HepG2 (cell line): ENCODE data around the gene VAPB. TPM values are rescaled to one million over a fixed set of nuclear protein-coding genes. Genes with fewer than 3 reads are reported as not detected.
A peak's percentile ranks its signal among the peaks of the same experiment; 100 is the strongest.

Source experiments
- BHLHE40 ChIP-seq: IDR thresholded peaks from 2 replicates; pipeline ENCODE4 v1.6.1; 2011; ENCODE audit warnings: low read length, improper control_type of control experiment
- HIVEP1 ChIP-seq: sonication (generic); formaldehyde crosslinking; IDR thresholded peaks from 2 replicates; pipeline ENCODE4 v1.4.0; 2020; ENCODE audit warnings: mild to moderate bottlenecking, missing genetic modification reagents
- PPARG ChIP-seq: conservative IDR thresholded peaks from 2 replicates; pipeline ENCODE4 v1.6.1; 2016; ENCODE audit warnings: missing biosample characterization, missing genetic modification reagents
- SOX13 ChIP-seq, 3 experiments: fragments of 450-650 bp in 1 of 3; sonication (generic) in 1 of 3; formaldehyde crosslinking in 1 of 3; IDR thresholded peaks in 2 of 3; conservative IDR thresholded peaks in 1 of 3; 2 replicates each; pipeline versions ENCODE4 v1.5.0 to v1.6.1; 2016 to 2020; ENCODE audit warnings: antibody characterized with exemption in 1 of 3, mild to moderate bottlenecking in 1 of 3, missing compliant biosample characterization in 1 of 3, missing genetic modification reagents in 1 of 3, moderate library complexity in 1 of 3
- ZBTB42 ChIP-seq: sonication (generic); formaldehyde crosslinking; IDR thresholded peaks from 2 replicates; pipeline ENCODE4 v1.5.0; 2020; ENCODE audit warnings: mild to moderate bottlenecking, missing genetic modification reagents
- ZNF331 ChIP-seq: sonication (generic); formaldehyde crosslinking; IDR thresholded peaks from 2 replicates; pipeline ENCODE4 v1.4.0; 2020; ENCODE audit warnings: missing genetic modification reagents
- ZNF883 ChIP-seq: sonication (generic); formaldehyde crosslinking; IDR thresholded peaks from 2 replicates; pipeline ENCODE4 v1.5.1; 2020; ENCODE audit warnings: mild to moderate bottlenecking, missing genetic modification reagents; ENCODE audit errors: not compliant biosample characterization
- polyA plus RNA-seq, 8 experiments: library from polyadenylated mRNA; depleted of rRNA in 3 of 8; stranded (reverse) in 7 of 8; unstranded in 1 of 8; fragments of >200 nt; fragmentation: Illumina TruSeq in 4 of 8; extraction: Trizol in 4 of 8; gene quantifications; 2 replicates each; pipeline versions ENCODE4 v1.2.1 to v1.2.3, GENCODE V29; 2011 to 2016; ENCODE audit warnings: low read depth in 4 of 8, missing spikeins in 1 of 8, mixed read lengths in 1 of 8; ENCODE audit not compliant: insufficient read depth in 1 of 8
- total RNA-seq, 5 experiments: library from RNA; depleted of rRNA; stranded (reverse); fragments of >200 nt; fragmentation: Illumina TruSeq; extraction: Trizol; gene quantifications; 2 replicates each; pipeline ENCODE4 v1.2.3, GENCODE V29; 2016; ENCODE audit warnings: low read depth in 1 of 5
- TF ChIP-seq, protein P1 (sequence below): sonication (generic); formaldehyde crosslinking; conservative IDR thresholded peaks from 2 replicates; pipeline ENCODE4 v1.8.0; 2022; ENCODE audit warnings: missing genetic modification reagents
- TF ChIP-seq, protein P2 (sequence below): sonication (generic); formaldehyde crosslinking; conservative IDR thresholded peaks from 2 replicates; pipeline ENCODE4 v1.8.1; 2023; ENCODE audit warnings: missing genetic modification reagents
- TF ChIP-seq, protein P3 (sequence below): sonication (generic); formaldehyde crosslinking; IDR thresholded peaks from 2 replicates; pipeline ENCODE4 v1.5.1; 2020; ENCODE audit warnings: missing genetic modification reagents, mild to moderate bottlenecking, borderline replicate concordance
- TF ChIP-seq, protein P4 (sequence below): sonication (generic); formaldehyde crosslinking; IDR thresholded peaks from 2 replicates; pipeline ENCODE4 v1.4.0; 2020; ENCODE audit warnings: mild to moderate bottlenecking, missing genetic modification reagents
- TF ChIP-seq, protein P5 (sequence below): sonication (generic); formaldehyde crosslinking; IDR thresholded peaks from 2 replicates; pipeline ENCODE4 v1.9.0; 2021; ENCODE audit warnings: missing genetic modification reagents, borderline replicate concordance
- TF ChIP-seq, protein P6 (sequence below): sonication (generic); formaldehyde crosslinking; IDR thresholded peaks from 2 replicates; pipeline ENCODE4 v1.8.0; 2022; ENCODE audit warnings: mild to moderate bottlenecking, missing genetic modification reagents
- TF ChIP-seq, protein P7 (sequence below): sonication (generic); formaldehyde crosslinking; IDR thresholded peaks from 2 replicates; pipeline ENCODE4 v1.8.0; 2022; ENCODE audit warnings: missing genetic modification reagents, low read depth, mild to moderate bottlenecking, borderline replicate concordance

VAPB gene
- total and polyA plus RNA-seq, 2 of the 13 experiments (the other 11 are each of a cell fraction or from before 2014, with no cell fraction given): 18.6 to 48.5 TPM

DNA sequence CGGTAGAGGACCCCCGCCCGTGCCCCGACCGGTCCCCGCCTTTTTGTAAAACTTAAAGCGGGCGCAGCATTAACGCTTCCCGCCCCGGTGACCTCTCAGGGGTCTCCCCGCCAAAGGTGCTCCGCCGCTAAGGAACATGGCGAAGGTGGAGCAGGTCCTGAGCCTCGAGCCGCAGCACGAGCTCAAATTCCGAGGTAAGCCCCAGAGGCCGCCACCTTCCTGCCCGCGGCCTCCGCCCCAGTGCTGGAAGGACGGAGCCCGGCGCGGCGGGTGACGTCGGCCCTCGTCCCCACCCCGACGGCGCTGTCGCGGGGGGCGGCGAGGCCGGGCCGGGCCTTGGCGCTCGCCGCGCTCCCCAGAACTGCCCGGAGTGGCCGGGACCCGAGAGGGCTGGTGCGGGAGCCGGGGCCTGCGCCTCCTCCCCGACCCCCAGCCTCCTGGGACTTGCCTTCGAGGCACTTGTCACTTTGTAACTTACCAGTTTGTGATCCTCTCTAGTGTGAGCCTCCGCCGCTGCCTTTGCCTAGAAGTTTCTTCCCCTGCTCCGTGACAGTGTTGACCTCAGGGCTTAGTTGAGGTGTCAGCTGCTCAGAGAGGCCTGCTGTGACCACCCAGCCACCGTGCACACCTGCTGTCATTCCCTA, 417 bp downstream of the VAPB start (continued):
- TF ChIP-seq ZNF331 (CRISPR knock-in tag): no peak
- TF ChIP-seq, protein P1, sequence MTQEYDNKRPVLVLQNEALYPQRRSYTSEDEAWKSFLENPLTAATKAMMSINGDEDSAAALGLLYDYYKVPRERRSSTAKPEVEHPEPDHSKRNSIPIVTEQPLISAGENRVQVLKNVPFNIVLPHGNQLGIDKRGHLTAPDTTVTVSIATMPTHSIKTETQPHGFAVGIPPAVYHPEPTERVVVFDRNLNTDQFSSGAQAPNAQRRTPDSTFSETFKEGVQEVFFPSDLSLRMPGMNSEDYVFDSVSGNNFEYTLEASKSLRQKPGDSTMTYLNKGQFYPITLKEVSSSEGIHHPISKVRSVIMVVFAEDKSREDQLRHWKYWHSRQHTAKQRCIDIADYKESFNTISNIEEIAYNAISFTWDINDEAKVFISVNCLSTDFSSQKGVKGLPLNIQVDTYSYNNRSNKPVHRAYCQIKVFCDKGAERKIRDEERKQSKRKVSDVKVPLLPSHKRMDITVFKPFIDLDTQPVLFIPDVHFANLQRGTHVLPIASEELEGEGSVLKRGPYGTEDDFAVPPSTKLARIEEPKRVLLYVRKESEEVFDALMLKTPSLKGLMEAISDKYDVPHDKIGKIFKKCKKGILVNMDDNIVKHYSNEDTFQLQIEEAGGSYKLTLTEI: no peak
- TF ChIP-seq, protein P2, sequence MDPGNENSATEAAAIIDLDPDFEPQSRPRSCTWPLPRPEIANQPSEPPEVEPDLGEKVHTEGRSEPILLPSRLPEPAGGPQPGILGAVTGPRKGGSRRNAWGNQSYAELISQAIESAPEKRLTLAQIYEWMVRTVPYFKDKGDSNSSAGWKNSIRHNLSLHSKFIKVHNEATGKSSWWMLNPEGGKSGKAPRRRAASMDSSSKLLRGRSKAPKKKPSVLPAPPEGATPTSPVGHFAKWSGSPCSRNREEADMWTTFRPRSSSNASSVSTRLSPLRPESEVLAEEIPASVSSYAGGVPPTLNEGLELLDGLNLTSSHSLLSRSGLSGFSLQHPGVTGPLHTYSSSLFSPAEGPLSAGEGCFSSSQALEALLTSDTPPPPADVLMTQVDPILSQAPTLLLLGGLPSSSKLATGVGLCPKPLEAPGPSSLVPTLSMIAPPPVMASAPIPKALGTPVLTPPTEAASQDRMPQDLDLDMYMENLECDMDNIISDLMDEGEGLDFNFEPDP (CRISPR knock-in tag): 0 out of 2 replicates have a peak, but pooled peaks have one; percentile 95
- TF ChIP-seq ZBTB42 (CRISPR knock-in tag): no peak
- peak; percentile 83 for TF ChIP-seq ZNF883 (CRISPR knock-in tag)
- TF ChIP-seq, protein P3, sequence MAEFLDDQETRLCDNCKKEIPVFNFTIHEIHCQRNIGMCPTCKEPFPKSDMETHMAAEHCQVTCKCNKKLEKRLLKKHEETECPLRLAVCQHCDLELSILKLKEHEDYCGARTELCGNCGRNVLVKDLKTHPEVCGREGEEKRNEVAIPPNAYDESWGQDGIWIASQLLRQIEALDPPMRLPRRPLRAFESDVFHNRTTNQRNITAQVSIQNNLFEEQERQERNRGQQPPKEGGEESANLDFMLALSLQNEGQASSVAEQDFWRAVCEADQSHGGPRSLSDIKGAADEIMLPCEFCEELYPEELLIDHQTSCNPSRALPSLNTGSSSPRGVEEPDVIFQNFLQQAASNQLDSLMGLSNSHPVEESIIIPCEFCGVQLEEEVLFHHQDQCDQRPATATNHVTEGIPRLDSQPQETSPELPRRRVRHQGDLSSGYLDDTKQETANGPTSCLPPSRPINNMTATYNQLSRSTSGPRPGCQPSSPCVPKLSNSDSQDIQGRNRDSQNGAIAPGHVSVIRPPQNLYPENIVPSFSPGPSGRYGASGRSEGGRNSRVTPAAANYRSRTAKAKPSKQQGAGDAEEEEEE (CRISPR knock-in tag): no peak
- TF ChIP-seq, protein P4, sequence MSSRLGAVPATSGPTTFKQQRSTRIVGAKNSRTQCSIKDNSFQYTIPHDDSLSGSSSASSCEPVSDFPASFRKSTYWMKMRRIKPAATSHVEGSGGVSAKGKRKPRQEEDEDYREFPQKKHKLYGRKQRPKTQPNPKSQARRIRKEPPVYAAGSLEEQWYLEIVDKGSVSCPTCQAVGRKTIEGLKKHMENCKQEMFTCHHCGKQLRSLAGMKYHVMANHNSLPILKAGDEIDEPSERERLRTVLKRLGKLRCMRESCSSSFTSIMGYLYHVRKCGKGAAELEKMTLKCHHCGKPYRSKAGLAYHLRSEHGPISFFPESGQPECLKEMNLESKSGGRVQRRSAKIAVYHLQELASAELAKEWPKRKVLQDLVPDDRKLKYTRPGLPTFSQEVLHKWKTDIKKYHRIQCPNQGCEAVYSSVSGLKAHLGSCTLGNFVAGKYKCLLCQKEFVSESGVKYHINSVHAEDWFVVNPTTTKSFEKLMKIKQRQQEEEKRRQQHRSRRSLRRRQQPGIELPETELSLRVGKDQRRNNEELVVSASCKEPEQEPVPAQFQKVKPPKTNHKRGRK: no peak
- TF ChIP-seq BHLHE40: no peak
- no peak for TF ChIP-seq HIVEP1
- TF ChIP-seq, protein P5, sequence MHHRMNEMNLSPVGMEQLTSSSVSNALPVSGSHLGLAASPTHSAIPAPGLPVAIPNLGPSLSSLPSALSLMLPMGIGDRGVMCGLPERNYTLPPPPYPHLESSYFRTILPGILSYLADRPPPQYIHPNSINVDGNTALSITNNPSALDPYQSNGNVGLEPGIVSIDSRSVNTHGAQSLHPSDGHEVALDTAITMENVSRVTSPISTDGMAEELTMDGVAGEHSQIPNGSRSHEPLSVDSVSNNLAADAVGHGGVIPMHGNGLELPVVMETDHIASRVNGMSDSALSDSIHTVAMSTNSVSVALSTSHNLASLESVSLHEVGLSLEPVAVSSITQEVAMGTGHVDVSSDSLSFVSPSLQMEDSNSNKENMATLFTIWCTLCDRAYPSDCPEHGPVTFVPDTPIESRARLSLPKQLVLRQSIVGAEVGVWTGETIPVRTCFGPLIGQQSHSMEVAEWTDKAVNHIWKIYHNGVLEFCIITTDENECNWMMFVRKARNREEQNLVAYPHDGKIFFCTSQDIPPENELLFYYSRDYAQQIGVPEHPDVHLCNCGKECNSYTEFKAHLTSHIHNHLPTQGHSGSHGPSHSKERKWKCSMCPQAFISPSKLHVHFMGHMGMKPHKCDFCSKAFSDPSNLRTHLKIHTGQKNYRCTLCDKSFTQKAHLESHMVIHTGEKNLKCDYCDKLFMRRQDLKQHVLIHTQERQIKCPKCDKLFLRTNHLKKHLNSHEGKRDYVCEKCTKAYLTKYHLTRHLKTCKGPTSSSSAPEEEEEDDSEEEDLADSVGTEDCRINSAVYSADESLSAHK (CRISPR knock-in tag): 0 out of 2 replicates have a peak, but pooled peaks have one; percentile 72
- no peak for TF ChIP-seq PPARG (CRISPR knock-in tag)
- TF ChIP-seq, protein P6, sequence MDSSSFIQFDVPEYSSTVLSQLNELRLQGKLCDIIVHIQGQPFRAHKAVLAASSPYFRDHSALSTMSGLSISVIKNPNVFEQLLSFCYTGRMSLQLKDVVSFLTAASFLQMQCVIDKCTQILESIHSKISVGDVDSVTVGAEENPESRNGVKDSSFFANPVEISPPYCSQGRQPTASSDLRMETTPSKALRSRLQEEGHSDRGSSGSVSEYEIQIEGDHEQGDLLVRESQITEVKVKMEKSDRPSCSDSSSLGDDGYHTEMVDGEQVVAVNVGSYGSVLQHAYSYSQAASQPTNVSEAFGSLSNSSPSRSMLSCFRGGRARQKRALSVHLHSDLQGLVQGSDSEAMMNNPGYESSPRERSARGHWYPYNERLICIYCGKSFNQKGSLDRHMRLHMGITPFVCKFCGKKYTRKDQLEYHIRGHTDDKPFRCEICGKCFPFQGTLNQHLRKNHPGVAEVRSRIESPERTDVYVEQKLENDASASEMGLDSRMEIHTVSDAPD (CRISPR knock-in tag): no peak
- TF ChIP-seq, protein P7, sequence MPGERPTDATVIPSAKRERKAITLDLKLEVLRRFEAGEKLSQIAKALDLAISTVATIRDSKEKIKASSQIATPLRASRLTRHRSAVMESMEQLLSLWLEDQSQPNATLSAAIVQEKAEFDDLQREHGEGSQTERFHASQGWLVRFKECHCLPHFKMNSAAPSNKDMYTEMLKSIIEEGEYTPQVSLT (CRISPR knock-in tag): no peak; the same call in 1 of the 2 replicates
- no peak for TF ChIP-seq SOX13 (IDR thresholded peaks at IDR 0.05)
- TF ChIP-seq SOX13 (CRISPR knock-in tag; conservative IDR thresholded peaks at IDR 0.05 in 1 of 2, IDR thresholded peaks at IDR 0.05 in 1 of 2): no peak; a peak in 1 of 4 replicates
